ENCODE measurements around the gene EXOC5. TPM values are rescaled to one million over a fixed set of nuclear protein-coding genes. Genes with fewer than 3 reads are reported as not detected.
"Not testable (repeated sequence)": the region's sequence is repeated elsewhere in the genome, so short reads cannot be mapped to it uniquely, and the experiment has no call there.

EXOC5 gene
- total and polyA plus RNA-seq, 7 donors: 15.1 to 59.7 (median 47.2) TPM

GRCh38 chr14:57232006-57232405 lies 36.7 kb downstream of the EXOC5 start:
- Histone ChIP-seq H3K36me3 (ENCODE audit: insufficient read depth in 1 of 2, low read depth in 1 of 2) (peaks cover 4 to 93% of the 10 kb centered on the region in 2 donors), H3K4me3 (no peak overlapping the region), H3K27me3 (ENCODE audit: insufficient read depth in 3 of 3, low read length in 2 of 3) (no peaks in the 10 kb centered on the region), H3K27ac (no peak overlapping the region), H3K4me1 (no peaks in the 10 kb centered on the region), H3K9me3 (no peaks in the 10 kb centered on the region)
- no peak for ATAC-seq
- WGBS, 3 donors: 97 to 100% (median 97%) methylated on average over 1 of the region's 1 CpG
- no peak for DNase-seq
- no peak for TF ChIP-seq CTCF (IDR thresholded peaks at IDR 0.05)
- intact Hi-C loops (cut with DNase I): loop anchor here in 1 of 2 donors (10.0 kb wide), 1 partner anchor 53 kb away; no protein-coding TSS in a partner anchor

GRCh38 chr14:57228320-57228719 lies 40.4 kb downstream of the EXOC5 start:
- not testable (repeated sequence) for H3K4me1 ChIP-seq; ATAC-seq; H3K27ac ChIP-seq; H3K4me3 ChIP-seq; H3K27me3 ChIP-seq (ENCODE audit: insufficient read depth in 3 of 3, low read length in 2 of 3); H3K9me3 ChIP-seq; DNase-seq
- H3K36me3 ChIP-seq (ENCODE audit: insufficient read depth in 1 of 2, low read depth in 1 of 2): peaks cover 9 to 65% of the 10 kb centered on the region in 2 donors
- 88 to 93% (median 92%) methylated on average over 2 of the region's 2 CpGs for whole genome bisulfite sequencing, 3 donors
- intact Hi-C loops (cut with DNase I): loop anchor here in 1 of 2 donors (10.0 kb wide), 1 partner anchor 614 kb away; no protein-coding TSS in a partner anchor

- H3K27me3 ChIP-seq (ENCODE audit: insufficient read depth in 3 of 3, low read length in 2 of 3): no peaks in the 10 kb centered on the region
- H3K9me3 ChIP-seq: no peaks in the 10 kb centered on the region
- ATAC-seq (no peak), DNase-seq (no peak)
- no peak overlapping the region for H3K4me3 ChIP-seq
- H3K4me1 ChIP-seq: no peaks in the 10 kb centered on the region
- no peak overlapping the region for H3K27ac ChIP-seq
- intact Hi-C loops (cut with DNase I): loop anchor here in 1 of 2 donors (10.0 kb wide), 1 partner anchor 612 kb away; no protein-coding TSS in a partner anchor
- peaks cover 9 to 55% of the 10 kb centered on the region in 2 donors for H3K36me3 ChIP-seq (ENCODE audit: insufficient read depth in 1 of 2, low read depth in 1 of 2)
- TF ChIP-seq CTCF (IDR thresholded peaks at IDR 0.05): no peak
- 91 to 98% (median 91%) methylated on average over 2 of the region's 2 CpGs for WGBS, 3 donors
Measured at GRCh38 chr14:57227083-57227482, 41.6 kb downstream of the EXOC5 start.

- intact Hi-C loops (cut with DNase I): loop anchor here in 1 of 2 donors (10.0 kb wide), 1 partner anchor 607 kb away; no protein-coding TSS in a partner anchor
- no peak for ATAC-seq
Measured at GRCh38 chr14:57221931-57222330, 46.8 kb downstream of the EXOC5 start.

GRCh38 chr14:57212919-57213318 lies 55.8 kb downstream of the EXOC5 start:
- peaks cover 0 to 87% of the 10 kb centered on the region in 2 donors for H3K36me3 ChIP-seq (ENCODE audit: insufficient read depth in 1 of 2, low read depth in 1 of 2)
- intact Hi-C loops (cut with DNase I): no loop called here
- TF ChIP-seq CTCF (IDR thresholded peaks at IDR 0.05): no peak
- H3K4me3 ChIP-seq: no peak overlapping the region
- ATAC-seq (no peak), DNase-seq (no peak)
- H3K4me1 ChIP-seq: no peaks in the 10 kb centered on the region
- H3K27me3 ChIP-seq (ENCODE audit: insufficient read depth in 3 of 3, low read length in 2 of 3): no peaks in the 10 kb centered on the region
- 96 to 98% (median 98%) methylated on average over 2 of the region's 2 CpGs for WGBS, 3 donors
- no peaks in the 10 kb centered on the region for H3K9me3 ChIP-seq
- H3K27ac ChIP-seq: no peak overlapping the region

More at GRCh38 chr14:57221931-57222330, 46.8 kb downstream of the EXOC5 start:
- whole genome bisulfite sequencing, 3 donors: 95 to 98% (median 98%) methylated on average over 3 of the region's 3 CpGs
- Histone ChIP-seq H3K4me3 (no peak overlapping the region), H3K9me3 (no peaks in the 10 kb centered on the region), H3K27me3 (ENCODE audit: insufficient read depth in 3 of 3, low read length in 2 of 3) (no peaks in the 10 kb centered on the region), H3K27ac (no peak overlapping the region), H3K36me3 (ENCODE audit: insufficient read depth in 1 of 2, low read depth in 1 of 2) (peaks cover 8 to 48% of the 10 kb centered on the region in 2 donors), H3K4me1 (no peaks in the 10 kb centered on the region)
- TF ChIP-seq CTCF (IDR thresholded peaks at IDR 0.05): no peak
- DNase-seq: no peak

Data from psoas muscle (tissue), 8 donors.